Prostate gland (tissue), 2 donors: ENCODE results near the gene ACOX3. TPM values are rescaled to one million over a fixed set of nuclear protein-coding genes. Genes with fewer than 3 reads are reported as not detected.

Experiments
- DNase-seq: peaks from one replicate; pipeline ENCODE4 v3.0.0-alpha.2; 2019; ENCODE audit warnings: low spot score
- H3K27ac ChIP-seq, 2 donors: fragments of 200-600 bp; sonication (generic); 2 replicates each; pipeline ENCODE4 v1.5.1; 2017 to 2019
- H3K27me3 ChIP-seq: fragments of 200-600 bp; sonication (generic); replicated peaks from 2 replicates; pipeline ENCODE4 v1.5.1; 2019; ENCODE audit not compliant: insufficient read depth
- H3K36me3 ChIP-seq, 2 donors: fragments of 200-600 bp; sonication (generic); 1 replicate in 1 of 2; 2 replicates in 1 of 2; pipeline versions ENCODE4 v1.5.1 to v1.8.1; 2017 to 2019
- H3K4me1 ChIP-seq: fragments of 200-600 bp; sonication (generic); replicated peaks from 2 replicates; pipeline ENCODE4 v1.5.1; 2019
- H3K4me3 ChIP-seq, 2 donors: fragments of 200-600 bp; sonication (generic); 2 replicates each; pipeline ENCODE4 v1.5.1; 2017 to 2019
- H3K9me3 ChIP-seq: fragments of 200-600 bp; sonication (generic); 2 replicates; pipeline ENCODE4 v1.5.1; 2017
- CTCF ChIP-seq, 4 experiments: fragments of 200-600 bp in 2 of 4; fragments of 450-650 bp in 2 of 4; sonication (generic) in 2 of 4; IDR thresholded peaks; 1 replicate in 3 of 4; 2 replicates in 1 of 4; pipeline ENCODE4 v1.5.1; 2016 to 2019; ENCODE audit warnings: antibody characterized with exemption in 4 of 4, mild to moderate bottlenecking in 2 of 4, moderate library complexity in 2 of 4
- POLR2A ChIP-seq: fragments of 450-650 bp; IDR thresholded peaks from one replicate; pipeline ENCODE4 v1.6.1; 2016; ENCODE audit warnings: antibody characterized with exemption, mild to moderate bottlenecking
- POLR2AphosphoS5 ChIP-seq: sonication (generic); formaldehyde crosslinking; IDR thresholded peaks from one replicate; pipeline ENCODE4 v1.6.1; 2017; ENCODE audit warnings: antibody characterized with exemption
- WGBS: methylation state at CpG from one replicate; pipeline ENCODE4 v1.1.5; 2018; 5-methylcytosine and 5-hydroxymethylcytosine counted together
- intact Hi-C: fragments of 100-400 bp; cut with DNase I; formaldehyde crosslinking; loops from one replicate; pipeline ENCODE4 v1.14.2; 2022
- total RNA-seq, 2 donors: library from RNA; depleted of rRNA; stranded (reverse); fragments of >200 nt; gene quantifications; one replicate each; pipeline ENCODE4 v1.1.0, GENCODE V29; 2016

The ACOX3 gene
- total RNA-seq, 2 donors from 2014 or later, result 65.7 to 75.4 TPM

- H3K36me3 ChIP-seq, result no peaks in the 10 kb centered on the region
- H3K9me3 ChIP-seq, result no peaks in the 10 kb centered on the region
- H3K27ac ChIP-seq, result no peak overlapping the region
- WGBS, result 95% methylated on average over 19 of the region's 20 CpGs
- no peaks in the 10 kb centered on the region for H3K27me3 ChIP-seq
- no peak for DNase-seq
- no peak overlapping the region for H3K4me3 ChIP-seq
- H3K4me1 ChIP-seq, result no peaks in the 10 kb centered on the region
- TF ChIP-seq POLR2AphosphoS5, result no peak
- TF ChIP-seq POLR2A, result no peak
- TF ChIP-seq CTCF (IDR thresholded peaks at IDR 0.05), result no peak
- intact Hi-C loops, result no loop called here
These were observed 68.9 kb downstream of the ACOX3 start for GRCh38 chr4:8371596-8371995.

GRCh38 chr4:8370835-8371595 lies 69.5 kb downstream of the ACOX3 start:
- no peak for DNase-seq
- TF ChIP-seq POLR2AphosphoS5, result no peak
- no peak for TF ChIP-seq POLR2A
- TF ChIP-seq CTCF (IDR thresholded peaks at IDR 0.05), result no peak
- no peaks in the 10 kb centered on the region for H3K4me1 ChIP-seq
- H3K4me3 ChIP-seq, result no peak overlapping the region
- no peak overlapping the region for H3K27ac ChIP-seq
- 73% methylated on average over 24 of the region's 24 CpGs for WGBS
- H3K9me3 ChIP-seq, result no peaks in the 10 kb centered on the region
- H3K36me3 ChIP-seq, result peaks cover 0 to under 1% of the 10 kb centered on the region in 2 donors
- H3K27me3 ChIP-seq, result no peaks in the 10 kb centered on the region
- intact Hi-C loops, result no loop called here

GRCh38 chr4:8370106-8370787 lies 70.3 kb downstream of the ACOX3 start:
- Histone ChIP-seq H3K36me3 (peaks cover 0 to 8% of the 10 kb centered on the region in 2 donors), H3K9me3 (no peaks in the 10 kb centered on the region), H3K4me3 (no peak overlapping the region), H3K27ac (no peak overlapping the region), H3K4me1 (no peaks in the 10 kb centered on the region), H3K27me3 (no peaks in the 10 kb centered on the region)
- WGBS, result 92% methylated on average over 16 of the region's 16 CpGs
- no peak for TF ChIP-seq POLR2A
- DNase-seq, result no peak
- intact Hi-C loops, result no loop called here

DNA sequence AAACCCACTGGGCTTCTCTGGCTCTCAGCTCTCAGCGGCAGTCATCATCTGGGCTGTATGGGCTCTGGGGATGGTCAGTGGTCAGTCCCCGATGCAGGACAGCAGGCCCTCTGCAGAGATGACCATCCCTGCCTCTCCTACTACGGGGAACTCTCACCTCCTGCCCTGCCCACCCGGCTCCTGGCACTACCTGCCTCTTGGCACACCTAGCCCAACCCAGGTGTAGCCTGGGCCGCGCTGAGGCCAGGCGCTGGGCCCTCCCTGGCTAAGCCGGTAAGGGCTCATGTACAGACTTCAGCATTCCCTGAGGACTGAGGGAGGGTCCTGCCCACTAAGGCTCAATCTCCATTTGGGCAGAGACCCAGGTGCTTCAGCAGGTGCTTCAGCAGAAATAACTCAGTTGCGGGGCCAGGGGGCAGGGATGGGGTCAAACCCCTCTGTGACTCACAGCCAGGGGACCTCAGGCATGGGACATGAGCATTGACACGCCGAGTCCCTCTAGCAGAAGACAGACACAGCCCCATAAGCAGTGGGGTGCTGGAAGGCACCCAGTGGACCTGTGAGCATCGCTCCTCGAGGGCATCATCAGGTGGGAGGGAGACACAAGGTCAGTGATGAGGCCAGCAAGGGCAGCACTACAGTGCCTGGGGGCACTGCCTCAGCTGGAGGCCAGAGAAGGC lies 71.0 kb downstream of the ACOX3 start:
- H3K4me3 ChIP-seq, result no peak overlapping the region
- WGBS, result 96% methylated on average over 12 of the region's 13 CpGs
- no peaks in the 10 kb centered on the region for H3K9me3 ChIP-seq
- H3K27me3 ChIP-seq, result no peaks in the 10 kb centered on the region
- peaks cover 0 to 9% of the 10 kb centered on the region in 2 donors for H3K36me3 ChIP-seq
- H3K4me1 ChIP-seq, result no peaks in the 10 kb centered on the region
- no peak for DNase-seq
- no peak for TF ChIP-seq CTCF (IDR thresholded peaks at IDR 0.05)
- TF ChIP-seq POLR2AphosphoS5, result no peak
- no peak for TF ChIP-seq POLR2A
- no peak overlapping the region for H3K27ac ChIP-seq
- intact Hi-C loops, result no loop called here

GRCh38 chr4:8368998-8369397 lies 71.5 kb downstream of the ACOX3 start:
- H3K36me3 ChIP-seq, result peaks cover 0 to 9% of the 10 kb centered on the region in 2 donors
- 92% methylated on average over 12 of the region's 12 CpGs for WGBS
- DNase-seq, result no peak
- TF ChIP-seq POLR2AphosphoS5 (no peak), CTCF (IDR thresholded peaks at IDR 0.05) (no peak), POLR2A (no peak)
- H3K4me3 ChIP-seq, result no peak overlapping the region
- H3K27me3 ChIP-seq, result no peaks in the 10 kb centered on the region
- no peaks in the 10 kb centered on the region for H3K4me1 ChIP-seq
- no peaks in the 10 kb centered on the region for H3K9me3 ChIP-seq
- intact Hi-C loops, result no loop called here
- no peak overlapping the region for H3K27ac ChIP-seq
